Endothelial cell of umbilical vein (primary cell): ENCODE measurements around the gene PDE1A. TPM values are rescaled to one million over a fixed set of nuclear protein-coding genes. Genes with fewer than 3 reads are reported as not detected.

Experiments used
- BruUV-seq: library from RNA; stranded (reverse); fragments of 400-500 nt; replicated peaks from 2 replicates; lab custom pipeline; 2021; lab: Mats Ljungman, UMichigan
- CTCF ChIA-PET: fragments of 300-600, 350-600 bp; sonication (Branson Sonifier 250); formaldehyde crosslinking; loops from one replicate; lab custom pipeline; 2021; ENCODE audit warnings: antibody characterized with exemption, inconsistent platforms; lab: Charles Lee
- POLR2A ChIA-PET: fragments of 300-600, 350-600 bp; sonication (Branson Sonifier 250); formaldehyde crosslinking; loops from one replicate; lab custom pipeline; 2021; ENCODE audit warnings: antibody characterized with exemption, inconsistent platforms; lab: Charles Lee
- DNase-seq: peaks from one replicate; pipeline ENCODE4 v3.0.0-alpha.2; 2011; ENCODE audit warnings: low read depth, low spot score
- FAIRE-seq: peaks from 2 replicates; lab custom pipeline; 2011; peaks lifted over from hg19 to GRCh38; lab: Jason Lieb, UNC
- H2AFZ ChIP-seq: 2 replicates; pipeline ENCODE4 v1.6.0; 2012; ENCODE audit warnings: low read depth, low read length, control low read depth, inconsistent platforms
- H3K27ac ChIP-seq: 2 replicates; pipeline ENCODE4 v1.5.1; 2011; ENCODE audit warnings: low read depth, mild to moderate bottlenecking, control low read depth, low read length, moderate library complexity; ENCODE audit not compliant: insufficient read depth
- H3K27me3 ChIP-seq, 2 experiments: 2 replicates each; pipeline versions ENCODE4 v1.6.0 to v1.6.1; 2011; ENCODE audit warnings: low read length in 2 of 2, mixed read lengths in 1 of 2; ENCODE audit not compliant: control insufficient read depth in 2 of 2, insufficient read depth in 2 of 2
- H3K36me3 ChIP-seq, 2 experiments: 2 replicates in 1 of 2; 3 replicates in 1 of 2; pipeline ENCODE4 v1.5.1; 2011; ENCODE audit warnings: low read length in 2 of 2, mild to moderate bottlenecking in 1 of 2, moderate library complexity in 1 of 2; ENCODE audit not compliant: control insufficient read depth in 2 of 2, insufficient read depth in 2 of 2; ENCODE audit errors: extremely low read depth in 1 of 2
- H3K4me1 ChIP-seq: 3 replicates; pipeline ENCODE4 v1.5.1; 2011; ENCODE audit warnings: mild to moderate bottlenecking, low read length; ENCODE audit not compliant: control insufficient read depth, insufficient read depth; ENCODE audit errors: extremely low read depth
- H3K4me2 ChIP-seq: 2 replicates; pipeline ENCODE4 v1.6.1; 2011; ENCODE audit warnings: low read length, control low read depth, mixed read lengths; ENCODE audit not compliant: insufficient read depth
- H3K4me3 ChIP-seq, 3 experiments: fragments of 200-600 bp in 1 of 3; sonication (generic), shearing (Covaris generic) in 1 of 3; replicated peaks in 1 of 3; 2 replicates each; pipeline ENCODE4 v1.5.1; 2011 to 2016; ENCODE audit warnings: control low read depth in 3 of 3, low read length in 3 of 3, mild to moderate bottlenecking in 2 of 3, inconsistent platforms in 1 of 3, low read depth in 1 of 3, moderate library complexity in 1 of 3; ENCODE audit not compliant: insufficient read depth in 1 of 3
- H3K79me2 ChIP-seq: 2 replicates; pipeline ENCODE4 v1.6.0; 2012; ENCODE audit warnings: low read length, inconsistent platforms; ENCODE audit not compliant: control insufficient read depth, insufficient read depth
- H3K9ac ChIP-seq: replicated peaks from 2 replicates; pipeline ENCODE3; 2011; ENCODE audit warnings: low read length, control low read depth; ENCODE audit not compliant: insufficient read depth; ENCODE audit errors: extremely low read depth
- H3K9me1 ChIP-seq: replicated peaks from 3 replicates; pipeline ENCODE4 v1.6.0; 2011; ENCODE audit warnings: mild to moderate bottlenecking, low read length; ENCODE audit not compliant: control insufficient read depth, insufficient read depth; ENCODE audit errors: extremely low read depth
- H3K9me3 ChIP-seq: replicated peaks from 2 replicates; pipeline ENCODE4 v1.5.1; 2012; ENCODE audit warnings: low read length, inconsistent platforms; ENCODE audit not compliant: control insufficient read depth, insufficient read depth
- H4K20me1 ChIP-seq: replicated peaks from 2 replicates; pipeline ENCODE3; 2011; ENCODE audit warnings: mild to moderate bottlenecking, low read length; ENCODE audit not compliant: control insufficient read depth, insufficient read depth; ENCODE audit errors: extremely low read depth
- EZH2 ChIP-seq: IDR thresholded peaks from 2 replicates; pipeline ENCODE4 v1.6.1; 2012; ENCODE audit warnings: borderline replicate concordance, low read depth, mild to moderate bottlenecking, moderate library complexity, low read length, inconsistent platforms; ENCODE audit not compliant: severe bottlenecking
- FOS ChIP-seq: IDR thresholded peaks from 2 replicates; pipeline ENCODE4 v1.6.1; 2011; ENCODE audit warnings: mild to moderate bottlenecking, low read length, moderate library complexity, borderline replicate concordance; ENCODE audit not compliant: insufficient read depth
- GATA2 ChIP-seq: IDR thresholded peaks from 2 replicates; pipeline ENCODE4 v1.7.0; 2011; ENCODE audit warnings: low read depth, mild to moderate bottlenecking, moderate library complexity, mixed read lengths, low read length; ENCODE audit not compliant: insufficient read length, insufficient read depth
- JUN ChIP-seq: IDR thresholded peaks from 2 replicates; pipeline ENCODE4 v1.6.1; 2011; ENCODE audit warnings: borderline replicate concordance, low read depth; ENCODE audit not compliant: insufficient read length, insufficient read depth
- MYC ChIP-seq: IDR thresholded peaks from one replicate; pipeline ENCODE4 v1.6.1; 2011; ENCODE audit warnings: mild to moderate bottlenecking, low read depth, low read length
- POLR2A ChIP-seq: IDR thresholded peaks from 2 replicates; pipeline ENCODE4 v1.6.1; 2012; ENCODE audit warnings: low read depth, mild to moderate bottlenecking, control low read depth, low read length
- POLR2AphosphoS5 ChIP-seq: IDR thresholded peaks from 2 replicates; pipeline ENCODE4 v1.6.1; 2012; ENCODE audit warnings: low read depth, mild to moderate bottlenecking, control low read depth, low read length, moderate library complexity; ENCODE audit not compliant: insufficient read depth
- dilution Hi-C: fragments of 300-500 bp; cut with MboI; formaldehyde crosslinking; loops from one replicate; pipeline ENCODE4 v1.15.0; 2019; ENCODE audit warnings: low sequenced_read_pairs; ENCODE audit not compliant: extremely low pct_ligation_motif_present
- intact Hi-C: fragments of 100-400 bp; cut with micrococcal nuclease; formaldehyde crosslinking; loops from one replicate; pipeline ENCODE4 v1.10.0; 2022
- polyA plus RNA-seq, 4 experiments: library from polyadenylated mRNA; depleted of rRNA in 3 of 4; stranded (reverse) in 3 of 4; unstranded in 1 of 4; fragments of >200 nt; gene quantifications; 2 replicates each; pipeline versions ENCODE4 v1.2.1 to v1.2.3, GENCODE V29; 2011 to 2012; ENCODE audit warnings: missing spikeins in 1 of 4
- total RNA-seq: library from RNA; stranded (reverse); gene quantifications from 2 replicates; pipeline ENCODE4 v1.2.3, GENCODE V29; 2021
- TF ChIP-seq, protein P1 (sequence below), 2 donors: IDR thresholded peaks; 1 replicate in 1 of 2; 2 replicates in 1 of 2; pipeline ENCODE4 v1.5.1; 2011; ENCODE audit warnings: low read length in 2 of 2, mild to moderate bottlenecking in 2 of 2, moderate library complexity in 2 of 2, control low read depth in 1 of 2, inconsistent platforms in 1 of 2, low read depth in 1 of 2; ENCODE audit not compliant: insufficient read depth in 1 of 2; ENCODE audit errors: extremely low read depth in 1 of 2
- TF ChIP-seq, protein P2 (sequence below): IDR thresholded peaks from 2 replicates; pipeline ENCODE4 v1.6.1; 2011; ENCODE audit not compliant: insufficient read depth, insufficient read length

The PDE1A gene
- total and polyA plus RNA-seq, 2 donors (not counting 3 experiments of a cell fraction or from before 2014, with no cell fraction given): 0.43 to 0.49 TPM

DNA sequence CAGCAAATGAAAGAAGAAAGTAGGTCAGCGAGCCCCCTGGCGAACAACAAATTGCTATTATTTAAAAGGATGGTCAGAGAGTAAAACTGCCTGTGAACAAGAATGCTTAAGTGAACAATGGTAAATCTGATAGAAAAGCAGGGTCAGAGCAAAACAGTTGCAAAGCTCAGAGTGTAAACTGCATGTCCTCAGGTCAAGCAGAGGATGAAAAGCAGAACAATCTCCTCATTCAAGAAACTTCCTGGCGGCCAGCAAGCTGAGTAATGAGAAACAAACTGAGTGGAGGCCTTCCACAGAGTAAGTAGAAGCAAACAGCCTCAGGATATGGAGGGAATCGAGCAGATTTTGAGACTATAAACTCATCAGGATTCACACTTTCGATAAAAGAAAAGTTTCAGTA is 323.3 kb downstream of the PDE1A start:
- no peaks in the 10 kb centered on the region for H3K79me2 ChIP-seq
- ChIA-PET CTCF (no interaction called here), POLR2A (no interaction called here)
- peak; percentile 19 for DNase-seq
- intact Hi-C loops (no loop called here), dilution Hi-C loops (no loop called here)
- FAIRE-seq: peak; percentile 21
- no peak overlapping the region for H3K9ac ChIP-seq
- H3K27me3 ChIP-seq: peaks cover 0 to 3% of the 10 kb centered on the region in 2 experiments
- no peaks in the 10 kb centered on the region for H4K20me1 ChIP-seq
- H3K4me2 ChIP-seq: no peak overlapping the region
- no peaks in the 10 kb centered on the region for H3K9me3 ChIP-seq
- no peak overlapping the region for H3K4me3 ChIP-seq
- H3K27ac ChIP-seq: no peak overlapping the region
- no peaks in the 10 kb centered on the region for H3K36me3 ChIP-seq
- TF ChIP-seq MYC (no peak), POLR2AphosphoS5 (no peak), POLR2A (no peak), JUN (no peak), EZH2 (no peak), FOS (no peak), GATA2 (no peak)
- TF ChIP-seq, protein P1, sequence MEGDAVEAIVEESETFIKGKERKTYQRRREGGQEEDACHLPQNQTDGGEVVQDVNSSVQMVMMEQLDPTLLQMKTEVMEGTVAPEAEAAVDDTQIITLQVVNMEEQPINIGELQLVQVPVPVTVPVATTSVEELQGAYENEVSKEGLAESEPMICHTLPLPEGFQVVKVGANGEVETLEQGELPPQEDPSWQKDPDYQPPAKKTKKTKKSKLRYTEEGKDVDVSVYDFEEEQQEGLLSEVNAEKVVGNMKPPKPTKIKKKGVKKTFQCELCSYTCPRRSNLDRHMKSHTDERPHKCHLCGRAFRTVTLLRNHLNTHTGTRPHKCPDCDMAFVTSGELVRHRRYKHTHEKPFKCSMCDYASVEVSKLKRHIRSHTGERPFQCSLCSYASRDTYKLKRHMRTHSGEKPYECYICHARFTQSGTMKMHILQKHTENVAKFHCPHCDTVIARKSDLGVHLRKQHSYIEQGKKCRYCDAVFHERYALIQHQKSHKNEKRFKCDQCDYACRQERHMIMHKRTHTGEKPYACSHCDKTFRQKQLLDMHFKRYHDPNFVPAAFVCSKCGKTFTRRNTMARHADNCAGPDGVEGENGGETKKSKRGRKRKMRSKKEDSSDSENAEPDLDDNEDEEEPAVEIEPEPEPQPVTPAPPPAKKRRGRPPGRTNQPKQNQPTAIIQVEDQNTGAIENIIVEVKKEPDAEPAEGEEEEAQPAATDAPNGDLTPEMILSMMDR (IDR thresholded peaks at IDR 0.05; ENCODE audit: extremely low read depth in 1 of 2, insufficient read depth in 1 of 2, low read depth in 1 of 2, low read length in 2 of 2): no peak
- TF ChIP-seq, protein P2, sequence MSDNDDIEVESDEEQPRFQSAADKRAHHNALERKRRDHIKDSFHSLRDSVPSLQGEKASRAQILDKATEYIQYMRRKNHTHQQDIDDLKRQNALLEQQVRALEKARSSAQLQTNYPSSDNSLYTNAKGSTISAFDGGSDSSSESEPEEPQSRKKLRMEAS: no peak
- H3K9me1 ChIP-seq: no peaks in the 10 kb centered on the region
- H3K4me1 ChIP-seq: no peaks in the 10 kb centered on the region
- BruUV-seq: no TSS peak
- H2AFZ ChIP-seq: no peak overlapping the region
